Measurements from ENCODE around the gene ELAVL1. TPM values are rescaled to one million over a fixed set of nuclear protein-coding genes. Genes with fewer than 3 reads are reported as not detected.
"Not testable (repeated sequence)": the region's sequence is repeated elsewhere in the genome, so short reads cannot be mapped to it uniquely, and the experiment has no call there.

Gene ELAVL1
- total and polyA plus RNA-seq, 2 donors (not counting 1 experiment from before 2014, with no cell fraction given), result 21.8 to 63.5 TPM

DNA sequence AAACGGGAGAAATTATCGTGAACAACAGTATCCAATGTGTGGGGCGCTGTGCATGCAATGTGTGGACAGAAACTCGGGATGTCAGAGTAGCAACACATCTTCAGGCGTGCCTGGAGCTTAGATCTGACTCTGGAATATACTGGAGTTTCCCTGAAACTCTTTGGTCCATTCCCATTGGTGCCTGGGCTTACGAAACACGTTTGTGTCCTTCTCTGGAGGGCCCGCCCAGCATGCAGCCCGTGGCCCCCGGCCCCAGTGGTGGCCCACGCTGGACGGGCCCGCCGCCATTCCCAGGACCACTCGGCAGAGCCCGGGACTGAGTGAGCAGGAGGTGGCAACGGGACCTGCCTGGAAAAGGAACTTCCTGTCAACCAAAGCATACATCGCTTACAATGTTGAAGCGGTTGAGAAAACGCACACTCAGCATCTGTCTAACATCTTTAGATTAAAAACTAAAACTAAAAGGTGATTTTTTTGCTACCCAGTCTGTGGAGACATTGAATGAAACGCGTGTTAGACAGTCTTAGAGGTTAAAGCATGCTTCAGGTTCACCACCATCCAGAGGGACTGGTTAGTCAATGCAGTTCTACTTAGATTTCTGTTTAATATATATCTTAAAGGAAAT lies 42.7 kb downstream of the ELAVL1 start:
- Histone ChIP-seq H3K36me3 (replicated peaks in 1 of 2; ENCODE audit: control extremely low read depth in 1 of 2, control insufficient read depth in 1 of 2, extremely low read depth in 1 of 2, insufficient read depth in 2 of 2, low read length in 1 of 2) (peaks cover 3 to 52% of the 10 kb centered on the region in 2 experiments), H3K9ac (ENCODE audit: low read length) (no peak overlapping the region), H3K4me3 (ENCODE audit: control extremely low read depth in 1 of 5, extremely low read depth in 1 of 5, insufficient read depth in 1 of 5, low read depth in 2 of 5, low read length in 4 of 5) (no peak overlapping the region), H3K4me2 (replicated peaks; ENCODE audit: low read depth, low read length, poor library complexity, severe bottlenecking) (no peak overlapping the region), H3K9me3 (ENCODE audit: control extremely low read depth in 1 of 3, control insufficient read depth in 2 of 3, insufficient read depth in 1 of 3, low read length in 2 of 3) (no peaks in the 10 kb centered on the region), H3K79me2 (ENCODE audit: control insufficient read depth, insufficient read depth, low read length) (no peaks in the 10 kb centered on the region), H3K27me3 (replicated peaks in 1 of 4; ENCODE audit: control extremely low read depth in 1 of 4, control insufficient read depth in 3 of 4, insufficient read depth in 4 of 4, low read length in 3 of 4) (no peaks in the 10 kb centered on the region), H2AFZ (ENCODE audit: insufficient read depth, low read depth, low read length, poor library complexity, severe bottlenecking) (no peak overlapping the region), H4K20me1 (ENCODE audit: control insufficient read depth, insufficient read depth, low read length, poor library complexity, severe bottlenecking) (no peaks in the 10 kb centered on the region), H3K27ac (ENCODE audit: low read length in 2 of 2) (no peak overlapping the region), H3K4me1 (ENCODE audit: control insufficient read depth in 2 of 2, insufficient read depth in 2 of 2, low read length in 2 of 2) (no peaks in the 10 kb centered on the region)
- no peak for DNase-seq
- no peak overlapping the region for H3K27ac Mint-ChIP-seq
- no peaks in the 10 kb centered on the region for H3K27me3 Mint-ChIP-seq
- no peaks in the 10 kb centered on the region for H3K9me3 Mint-ChIP-seq (ENCODE audit: insufficient read depth)
- ChIA-PET CTCF (no interaction called here), POLR2A (interaction anchor here (0.5 kb wide), 1 partner anchor 191 kb away, joined by 4 read pairs; no protein-coding TSS in a partner anchor)
- no peak for ATAC-seq (ENCODE audit: low read depth)
- WGBS (ENCODE audit: insufficient coverage), result 96% methylated on average over 17 of the region's 22 CpGs
- H3K4me1 Mint-ChIP-seq, result no peaks in the 10 kb centered on the region
- intact Hi-C loops (cut with micrococcal nuclease), result no loop called here
- TF ChIP-seq, protein P1, sequence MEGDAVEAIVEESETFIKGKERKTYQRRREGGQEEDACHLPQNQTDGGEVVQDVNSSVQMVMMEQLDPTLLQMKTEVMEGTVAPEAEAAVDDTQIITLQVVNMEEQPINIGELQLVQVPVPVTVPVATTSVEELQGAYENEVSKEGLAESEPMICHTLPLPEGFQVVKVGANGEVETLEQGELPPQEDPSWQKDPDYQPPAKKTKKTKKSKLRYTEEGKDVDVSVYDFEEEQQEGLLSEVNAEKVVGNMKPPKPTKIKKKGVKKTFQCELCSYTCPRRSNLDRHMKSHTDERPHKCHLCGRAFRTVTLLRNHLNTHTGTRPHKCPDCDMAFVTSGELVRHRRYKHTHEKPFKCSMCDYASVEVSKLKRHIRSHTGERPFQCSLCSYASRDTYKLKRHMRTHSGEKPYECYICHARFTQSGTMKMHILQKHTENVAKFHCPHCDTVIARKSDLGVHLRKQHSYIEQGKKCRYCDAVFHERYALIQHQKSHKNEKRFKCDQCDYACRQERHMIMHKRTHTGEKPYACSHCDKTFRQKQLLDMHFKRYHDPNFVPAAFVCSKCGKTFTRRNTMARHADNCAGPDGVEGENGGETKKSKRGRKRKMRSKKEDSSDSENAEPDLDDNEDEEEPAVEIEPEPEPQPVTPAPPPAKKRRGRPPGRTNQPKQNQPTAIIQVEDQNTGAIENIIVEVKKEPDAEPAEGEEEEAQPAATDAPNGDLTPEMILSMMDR (IDR thresholded peaks at IDR 0.05), result no peak
- TF ChIP-seq EZH2 (IDR thresholded peaks at IDR 0.05; ENCODE audit: borderline replicate concordance, insufficient read depth, low read depth, low read length, poor library complexity, severe bottlenecking), result no peak
- no peak overlapping the region for H3K4me3 Mint-ChIP-seq

DNA sequence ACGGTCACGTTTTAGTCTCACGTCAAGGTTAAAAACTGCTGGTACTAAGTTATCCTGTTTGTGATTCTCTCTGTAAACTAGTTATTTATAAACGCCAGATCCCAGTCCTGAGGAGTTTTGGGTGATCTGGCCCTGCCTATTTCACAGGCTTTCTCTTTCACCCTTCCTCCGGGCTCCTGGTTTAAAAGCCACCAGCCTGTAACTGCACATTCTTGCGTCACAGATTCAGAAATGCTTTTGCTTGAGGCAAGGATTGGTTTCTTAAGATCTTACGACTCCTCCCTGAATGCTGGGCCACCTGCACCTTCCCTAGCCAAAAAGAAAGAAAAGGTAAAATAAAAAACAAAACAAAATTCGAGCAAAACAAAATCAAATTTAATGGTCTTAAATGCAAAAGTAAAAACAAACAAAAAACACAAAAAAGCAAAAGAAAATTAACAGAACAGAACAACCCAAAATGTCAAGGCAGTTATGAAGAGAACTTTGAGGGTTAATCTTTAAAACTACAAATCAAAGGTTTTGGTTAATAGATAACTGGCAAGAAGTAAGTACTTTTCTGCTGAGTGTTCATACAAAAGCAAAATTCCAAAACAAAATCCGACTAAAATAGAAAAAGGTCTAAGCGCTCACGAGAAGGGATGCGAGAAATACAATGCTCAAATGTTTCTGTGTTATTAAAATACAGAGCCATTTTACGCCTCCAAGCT lies 43.4 kb downstream of the ELAVL1 start:
- no peak overlapping the region for H3K9ac ChIP-seq (ENCODE audit: low read length)
- H3K36me3 ChIP-seq (replicated peaks in 1 of 2; ENCODE audit: control extremely low read depth in 1 of 2, control insufficient read depth in 1 of 2, extremely low read depth in 1 of 2, insufficient read depth in 2 of 2, low read length in 1 of 2), result peaks cover 3 to 45% of the 10 kb centered on the region in 2 experiments
- no peaks in the 10 kb centered on the region for H3K79me2 ChIP-seq (ENCODE audit: control insufficient read depth, insufficient read depth, low read length)
- ChIA-PET POLR2A (interaction anchor here (0.5 kb wide), 1 partner anchor 192 kb away, joined by 4 read pairs; no protein-coding TSS in a partner anchor), CTCF (no interaction called here)
- no peaks in the 10 kb centered on the region for H3K4me1 Mint-ChIP-seq
- H3K27me3 ChIP-seq (replicated peaks in 1 of 4; ENCODE audit: control extremely low read depth in 1 of 4, control insufficient read depth in 3 of 4, insufficient read depth in 4 of 4, low read length in 3 of 4), result no peaks in the 10 kb centered on the region
- 100% methylated on average over 9 of the region's 13 CpGs for WGBS (ENCODE audit: insufficient coverage)
- no peaks in the 10 kb centered on the region for H3K4me1 ChIP-seq (ENCODE audit: control insufficient read depth in 2 of 2, insufficient read depth in 2 of 2, low read length in 2 of 2)
- no peaks in the 10 kb centered on the region for H3K9me3 ChIP-seq (ENCODE audit: control extremely low read depth in 1 of 3, control insufficient read depth in 2 of 3, insufficient read depth in 1 of 3, low read length in 2 of 3)
- H3K27ac ChIP-seq (ENCODE audit: low read length in 2 of 2), result no peak overlapping the region
- H3K4me3 ChIP-seq (ENCODE audit: control extremely low read depth in 1 of 5, extremely low read depth in 1 of 5, insufficient read depth in 1 of 5, low read depth in 2 of 5, low read length in 4 of 5), result no peak overlapping the region
- H3K4me2 ChIP-seq (replicated peaks; ENCODE audit: low read depth, low read length, poor library complexity, severe bottlenecking), result no peak overlapping the region
- H3K4me3 Mint-ChIP-seq, result no peak overlapping the region
- no peaks in the 10 kb centered on the region for H3K9me3 Mint-ChIP-seq (ENCODE audit: insufficient read depth)
- H3K27ac Mint-ChIP-seq, result no peak overlapping the region
- H3K27me3 Mint-ChIP-seq, result no peaks in the 10 kb centered on the region
- no peaks in the 10 kb centered on the region for H4K20me1 ChIP-seq (ENCODE audit: control insufficient read depth, insufficient read depth, low read length, poor library complexity, severe bottlenecking)
- ATAC-seq (ENCODE audit: low read depth) (no peak), DNase-seq (no peak)
- no peak overlapping the region for H2AFZ ChIP-seq (ENCODE audit: insufficient read depth, low read depth, low read length, poor library complexity, severe bottlenecking)
- no peak for TF ChIP-seq EZH2 (IDR thresholded peaks at IDR 0.05; ENCODE audit: borderline replicate concordance, insufficient read depth, low read depth, low read length, poor library complexity, severe bottlenecking)
- TF ChIP-seq, protein P1 (IDR thresholded peaks at IDR 0.05), result no peak
- intact Hi-C loops (cut with micrococcal nuclease), result no loop called here

DNA sequence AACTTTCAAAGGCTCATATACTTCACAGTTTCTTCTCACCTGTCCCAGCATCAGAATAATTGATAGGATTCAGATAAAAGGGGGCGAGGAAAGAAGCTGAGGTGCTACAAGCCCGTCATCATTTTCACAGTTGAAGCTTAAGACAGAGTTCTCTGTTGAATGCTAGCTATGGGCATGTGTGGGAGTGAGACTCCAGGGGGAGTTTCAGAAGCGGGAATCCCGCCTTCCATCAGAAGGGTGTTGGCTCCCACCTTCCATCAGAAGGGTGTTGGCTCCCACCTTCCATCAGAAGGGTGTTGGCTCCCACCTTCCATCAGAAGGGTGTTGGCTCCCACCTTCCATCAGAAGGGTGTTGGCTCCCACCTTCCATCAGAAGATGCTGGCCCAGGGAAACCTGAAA lies 44.4 kb downstream of the ELAVL1 start:
- H3K4me3 ChIP-seq (ENCODE audit: control extremely low read depth in 1 of 5, extremely low read depth in 1 of 5, insufficient read depth in 1 of 5, low read depth in 2 of 5, low read length in 4 of 5); intact Hi-C loops (cut with micrococcal nuclease); H3K27ac Mint-ChIP-seq; H3K9me3 Mint-ChIP-seq (ENCODE audit: insufficient read depth); H3K27me3 Mint-ChIP-seq; H4K20me1 ChIP-seq (ENCODE audit: control insufficient read depth, insufficient read depth, low read length, poor library complexity, severe bottlenecking); H3K4me1 ChIP-seq (ENCODE audit: control insufficient read depth in 2 of 2, insufficient read depth in 2 of 2, low read length in 2 of 2); ATAC-seq (ENCODE audit: low read depth); H3K27ac ChIP-seq (ENCODE audit: low read length in 2 of 2); H3K4me1 Mint-ChIP-seq; H3K79me2 ChIP-seq (ENCODE audit: control insufficient read depth, insufficient read depth, low read length); DNase-seq; H2AFZ ChIP-seq (ENCODE audit: insufficient read depth, low read depth, low read length, poor library complexity, severe bottlenecking); H3K4me3 Mint-ChIP-seq; POLR2A ChIA-PET; H3K9ac ChIP-seq (ENCODE audit: low read length); H3K27me3 ChIP-seq (replicated peaks in 1 of 4; ENCODE audit: control extremely low read depth in 1 of 4, control insufficient read depth in 3 of 4, insufficient read depth in 4 of 4, low read length in 3 of 4); H3K9me3 ChIP-seq (ENCODE audit: control extremely low read depth in 1 of 3, control insufficient read depth in 2 of 3, insufficient read depth in 1 of 3, low read length in 2 of 3); H3K4me2 ChIP-seq (replicated peaks; ENCODE audit: low read depth, low read length, poor library complexity, severe bottlenecking): not testable (repeated sequence)
- 100% methylated on average over 1 of the region's 4 CpGs for WGBS (ENCODE audit: insufficient coverage)
- CTCF ChIA-PET, result interaction anchor here (1.0 to 2.3 kb wide), 3 partner anchors 10 to 43 kb away, joined by 3 to 8 read pairs (median 3); partner anchors contain the start of gene TIMM44
- peaks cover 0 to 37% of the 10 kb centered on the region in 2 experiments for H3K36me3 ChIP-seq (replicated peaks in 1 of 2; ENCODE audit: control extremely low read depth in 1 of 2, control insufficient read depth in 1 of 2, extremely low read depth in 1 of 2, insufficient read depth in 2 of 2, low read length in 1 of 2)

Data from B cell (primary cell).